Activated naive CD8-positive, alpha-beta T cell treated with anti-CD3 and anti-CD28 coated beads, Interleukin-2, amount 10 ng/mL, durations not matched to agents 7 days and 5 days (primary cell): ENCODE data around the gene PCBP3. TPM values are rescaled to one million over a fixed set of nuclear protein-coding genes. Genes with fewer than 3 reads are reported as not detected.
A peak's percentile ranks its signal among the peaks of the same experiment; 100 is the strongest.
"Not testable (repeated sequence)": the region's sequence is repeated elsewhere in the genome, so short reads cannot be mapped to it uniquely, and the experiment has no call there.

ENCODE experiments used
- ATAC-seq: fragments of 150-1000 bp; cut with Tn5 transposase; one replicate; pipeline ENCODE4 v1.10.0; 2021; ENCODE audit warnings: low read depth, moderate library complexity
- POLR2A ChIA-PET: fragments of 350-600 bp; sonication (Branson Sonifier 250); formaldehyde crosslinking; loops from one replicate; lab custom pipeline; 2021; ENCODE audit warnings: antibody characterized with exemption; lab: Charles Lee
- DNase-seq: peaks from one replicate; pipeline ENCODE4 v3.0.0; 2021
- H3K27ac Mint-ChIP-seq: one replicate; pipeline ENCODE4 v1.8.0; 2022; ENCODE audit warnings: mild to moderate bottlenecking, mixed read lengths
- H3K27me3 Mint-ChIP-seq: one replicate; pipeline ENCODE4 v1.8.0; 2022; ENCODE audit warnings: mild to moderate bottlenecking, moderate library complexity, mixed read lengths
- H3K36me3 Mint-ChIP-seq: one replicate; pipeline ENCODE4 v1.8.0; 2021; ENCODE audit warnings: mild to moderate bottlenecking, mixed read lengths
- H3K4me1 Mint-ChIP-seq: one replicate; pipeline ENCODE4 v1.8.0; 2021; ENCODE audit warnings: mixed read lengths
- H3K4me3 Mint-ChIP-seq: one replicate; pipeline ENCODE4 v1.8.0; 2022; ENCODE audit warnings: mild to moderate bottlenecking, moderate library complexity, mixed read lengths
- H3K9me3 Mint-ChIP-seq: one replicate; pipeline ENCODE4 v1.8.0; 2021; ENCODE audit warnings: mixed read lengths
- total RNA-seq, 2 experiments: library from RNA; stranded (reverse); gene quantifications; one replicate each; pipeline ENCODE4 v1.2.3, GENCODE V29; 2021

PCBP3 gene
- total RNA-seq, 2 experiments from 2014 or later, result 1.2 TPM; not detected in 1

GRCh38 chr21:45607021-45607908 is 36.3 kb upstream of the PCBP3 start:
- ATAC-seq, result no peak
- POLR2A ChIA-PET, result no interaction called here

GRCh38 chr21:45607909-45608295 is 35.6 kb upstream of the PCBP3 start:
- H3K36me3 Mint-ChIP-seq, result no peaks in the 10 kb centered on the region
- POLR2A ChIA-PET, result no interaction called here
- H3K4me3 Mint-ChIP-seq, result no peak overlapping the region

More at GRCh38 chr21:45607021-45607908, 36.3 kb upstream of the PCBP3 start:
- DNase-seq, result no peak
- Mint-ChIP-seq H3K27ac (no peak overlapping the region), H3K9me3 (peaks cover 6% of the 10 kb centered on the region), H3K4me1 (no peaks in the 10 kb centered on the region), H3K36me3 (no peaks in the 10 kb centered on the region), H3K4me3 (no peak overlapping the region), H3K27me3 (peaks cover 18% of the 10 kb centered on the region)

GRCh38 chr21:45608747-45609470 is 34.6 kb upstream of the PCBP3 start:
- H3K4me3 Mint-ChIP-seq, POLR2A ChIA-PET, ATAC-seq, H3K4me1 Mint-ChIP-seq, H3K27ac Mint-ChIP-seq, H3K9me3 Mint-ChIP-seq, H3K36me3 Mint-ChIP-seq: not testable (repeated sequence)
- DNase-seq, result peak; percentile 3
- H3K27me3 Mint-ChIP-seq, result peaks cover 19% of the 10 kb centered on the region

More at GRCh38 chr21:45607909-45608295, 35.6 kb upstream of the PCBP3 start:
- DNase-seq, result no peak
- no peak overlapping the region for H3K27ac Mint-ChIP-seq
- no peak for ATAC-seq
- H3K9me3 Mint-ChIP-seq, result peaks cover 6% of the 10 kb centered on the region
- peaks cover 21% of the 10 kb centered on the region for H3K27me3 Mint-ChIP-seq
- no peaks in the 10 kb centered on the region for H3K4me1 Mint-ChIP-seq

- H3K36me3 Mint-ChIP-seq, POLR2A ChIA-PET, H3K9me3 Mint-ChIP-seq, H3K4me3 Mint-ChIP-seq, H3K4me1 Mint-ChIP-seq, H3K27ac Mint-ChIP-seq, ATAC-seq: not testable (repeated sequence)
- peaks cover 15% of the 10 kb centered on the region for H3K27me3 Mint-ChIP-seq
- DNase-seq, result peak; percentile 4
These were observed 33.9 kb upstream of the PCBP3 start for GRCh38 chr21:45609616-45610015.

- POLR2A ChIA-PET, result no interaction called here
These were observed 32.2 kb upstream of the PCBP3 start for GRCh38 chr21:45611296-45611695.

GRCh38 chr21:45611939-45612664 is 31.4 kb upstream of the PCBP3 start:
- peak; percentile 8 for DNase-seq
- Mint-ChIP-seq H3K27me3 (peaks cover 23% of the 10 kb centered on the region), H3K9me3 (no peaks in the 10 kb centered on the region), H3K4me1 (peaks cover 11% of the 10 kb centered on the region), H3K27ac (no peak overlapping the region), H3K36me3 (no peaks in the 10 kb centered on the region), H3K4me3 (no peak overlapping the region)
- POLR2A ChIA-PET, result no interaction called here
- no peak for ATAC-seq

More at GRCh38 chr21:45611296-45611695, 32.2 kb upstream of the PCBP3 start:
- no peaks in the 10 kb centered on the region for H3K36me3 Mint-ChIP-seq
- no peak overlapping the region for H3K4me3 Mint-ChIP-seq
- H3K4me1 Mint-ChIP-seq, result peaks cover 11% of the 10 kb centered on the region
- no peak for DNase-seq
- H3K27me3 Mint-ChIP-seq, result peaks cover 21% of the 10 kb centered on the region
- H3K9me3 Mint-ChIP-seq, result no peaks in the 10 kb centered on the region
- no peak for ATAC-seq
- no peak overlapping the region for H3K27ac Mint-ChIP-seq

- peaks cover 11% of the 10 kb centered on the region for H3K4me1 Mint-ChIP-seq
- DNase-seq, result peak; percentile 10
- H3K36me3 Mint-ChIP-seq, H3K9me3 Mint-ChIP-seq, ATAC-seq, POLR2A ChIA-PET, H3K27ac Mint-ChIP-seq, H3K4me3 Mint-ChIP-seq: not testable (repeated sequence)
- H3K27me3 Mint-ChIP-seq, result peaks cover 21% of the 10 kb centered on the region
These were observed 30.9 kb upstream of the PCBP3 start for GRCh38 chr21:45612665-45613019.

GRCh38 chr21:45613396-45613795 is 30.1 kb upstream of the PCBP3 start:
- Mint-ChIP-seq H3K4me3 (no peak overlapping the region), H3K9me3 (no peaks in the 10 kb centered on the region), H3K27me3 (peaks cover 21% of the 10 kb centered on the region), H3K27ac (no peak overlapping the region), H3K4me1 (peaks cover 11% of the 10 kb centered on the region), H3K36me3 (no peaks in the 10 kb centered on the region)
- no peak for ATAC-seq
- POLR2A ChIA-PET, result no interaction called here
- peak; percentile 19 for DNase-seq

GRCh38 chr21:45613881-45614280 is 29.6 kb upstream of the PCBP3 start:
- Mint-ChIP-seq H3K9me3 (no peaks in the 10 kb centered on the region), H3K27ac (no peak overlapping the region), H3K4me1 (peaks cover 11% of the 10 kb centered on the region), H3K27me3 (peaks cover 17% of the 10 kb centered on the region), H3K36me3 (no peaks in the 10 kb centered on the region), H3K4me3 (no peak overlapping the region)
- no peak for ATAC-seq
- POLR2A ChIA-PET, result no interaction called here
- no peak for DNase-seq

GRCh38 chr21:45615145-45615711 is 28.3 kb upstream of the PCBP3 start:
- H3K27ac Mint-ChIP-seq, result peak overlapping the region; percentile 58
- H3K4me3 Mint-ChIP-seq, result peak overlapping the region; percentile 87
- H3K36me3 Mint-ChIP-seq, result no peaks in the 10 kb centered on the region
- ATAC-seq (peak; percentile 89), DNase-seq (peak; percentile 64)
- POLR2A ChIA-PET, result no interaction called here
- peaks cover 11% of the 10 kb centered on the region for H3K4me1 Mint-ChIP-seq
- no peaks in the 10 kb centered on the region for H3K9me3 Mint-ChIP-seq
- peaks cover 12% of the 10 kb centered on the region for H3K27me3 Mint-ChIP-seq

- DNase-seq, result peak; percentile 24
- Mint-ChIP-seq H3K36me3 (no peaks in the 10 kb centered on the region), H3K4me3 (no peak overlapping the region), H3K27ac (no peak overlapping the region), H3K4me1 (peaks cover 11% of the 10 kb centered on the region), H3K9me3 (no peaks in the 10 kb centered on the region), H3K27me3 (peaks cover 15% of the 10 kb centered on the region)
- no peak for ATAC-seq
- POLR2A ChIA-PET, result no interaction called here
These were observed 26.3 kb upstream of the PCBP3 start for GRCh38 chr21:45617021-45617921.

- Mint-ChIP-seq H3K9me3 (no peaks in the 10 kb centered on the region), H3K4me3 (no peak overlapping the region), H3K27ac (no peak overlapping the region), H3K27me3 (peaks cover 15% of the 10 kb centered on the region), H3K36me3 (no peaks in the 10 kb centered on the region), H3K4me1 (peaks cover 11% of the 10 kb centered on the region)
- DNase-seq, result peak; percentile 17
- no peak for ATAC-seq
- POLR2A ChIA-PET, result no interaction called here
These were observed 25.2 kb upstream of the PCBP3 start for GRCh38 chr21:45618287-45618686.
